Astrocyte of the cerebellum (primary cell): Measurements from ENCODE around the gene USP37.

ENCODE experiments used
- DNase-seq: peaks from one replicate; pipeline ENCODE4 v3.0.0-alpha.2; 2011; ENCODE audit warnings: low read depth
- H3K4me3 ChIP-seq: 2 replicates; pipeline ENCODE4 v1.5.1; 2011; ENCODE audit warnings: mild to moderate bottlenecking, low read depth, low read length, moderate library complexity
- in situ Hi-C: cut with HindIII; loops from 2 replicates; pipeline ENCODE4 v1.10.0; 2017; ENCODE audit warnings: low sequenced_read_pairs
- TF ChIP-seq, protein P1 (sequence below): IDR thresholded peaks from 2 replicates; pipeline ENCODE4 v1.5.1; 2012; ENCODE audit warnings: low read length, low read depth, moderate library complexity, mild to moderate bottlenecking; ENCODE audit errors: missing control alignments

USP37 gene

DNA sequence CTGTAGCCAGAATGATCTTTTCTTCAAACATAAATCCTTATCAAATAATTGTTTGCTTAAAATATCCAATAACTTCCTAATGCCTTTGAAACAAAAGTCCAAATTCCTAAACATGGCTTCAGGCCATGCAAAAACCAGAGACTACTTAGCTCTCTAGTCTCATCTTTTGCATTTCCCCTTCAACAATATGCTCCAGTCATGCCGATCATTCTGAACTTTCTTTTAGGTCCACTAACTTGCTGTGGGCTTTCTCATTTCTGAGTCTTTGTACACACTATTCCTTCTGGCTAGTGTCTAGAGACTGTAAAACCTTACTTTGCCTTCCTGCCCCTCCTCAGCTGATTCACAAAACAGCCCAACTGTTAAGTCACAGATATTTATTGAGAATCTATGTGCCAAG lies 97.7 kb downstream of the USP37 start:
- TF ChIP-seq, protein P1, sequence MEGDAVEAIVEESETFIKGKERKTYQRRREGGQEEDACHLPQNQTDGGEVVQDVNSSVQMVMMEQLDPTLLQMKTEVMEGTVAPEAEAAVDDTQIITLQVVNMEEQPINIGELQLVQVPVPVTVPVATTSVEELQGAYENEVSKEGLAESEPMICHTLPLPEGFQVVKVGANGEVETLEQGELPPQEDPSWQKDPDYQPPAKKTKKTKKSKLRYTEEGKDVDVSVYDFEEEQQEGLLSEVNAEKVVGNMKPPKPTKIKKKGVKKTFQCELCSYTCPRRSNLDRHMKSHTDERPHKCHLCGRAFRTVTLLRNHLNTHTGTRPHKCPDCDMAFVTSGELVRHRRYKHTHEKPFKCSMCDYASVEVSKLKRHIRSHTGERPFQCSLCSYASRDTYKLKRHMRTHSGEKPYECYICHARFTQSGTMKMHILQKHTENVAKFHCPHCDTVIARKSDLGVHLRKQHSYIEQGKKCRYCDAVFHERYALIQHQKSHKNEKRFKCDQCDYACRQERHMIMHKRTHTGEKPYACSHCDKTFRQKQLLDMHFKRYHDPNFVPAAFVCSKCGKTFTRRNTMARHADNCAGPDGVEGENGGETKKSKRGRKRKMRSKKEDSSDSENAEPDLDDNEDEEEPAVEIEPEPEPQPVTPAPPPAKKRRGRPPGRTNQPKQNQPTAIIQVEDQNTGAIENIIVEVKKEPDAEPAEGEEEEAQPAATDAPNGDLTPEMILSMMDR = no peak
- no peak overlapping the region for H3K4me3 ChIP-seq
- in situ Hi-C loops = no loop called here
- no peak for DNase-seq

DNA sequence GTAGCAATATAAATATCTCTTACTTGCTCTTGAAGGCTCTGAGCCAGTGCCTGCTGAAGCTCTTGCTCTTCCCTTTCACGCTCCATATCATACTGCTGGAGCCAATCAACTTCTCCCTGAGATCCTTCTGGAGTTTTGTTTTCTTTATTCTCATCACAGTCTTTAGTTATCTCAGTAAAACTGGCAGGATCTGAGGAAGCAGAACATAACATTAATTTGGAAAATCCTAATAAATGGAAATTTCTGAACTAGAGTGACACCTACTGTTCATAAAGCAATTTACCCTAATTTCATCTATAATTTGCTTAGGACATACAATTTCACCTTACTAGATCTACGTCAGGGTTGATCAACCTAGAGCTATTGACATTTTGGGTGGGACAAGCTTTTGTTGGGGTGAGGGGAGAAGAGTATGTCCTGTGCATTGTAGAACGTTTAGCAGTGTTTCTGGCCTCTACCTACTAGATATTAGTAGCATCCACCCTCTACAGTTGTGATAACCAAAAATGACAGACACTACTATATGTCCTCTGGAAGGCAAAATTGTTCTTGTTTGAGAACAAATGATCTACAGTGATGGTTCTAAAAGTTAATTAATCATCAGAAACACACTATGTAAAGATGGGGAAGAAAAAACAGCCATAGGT lies 102.0 kb downstream of the USP37 start:
- DNase-seq = peak; percentile 6
- H3K4me3 ChIP-seq = no peak overlapping the region
- in situ Hi-C loops = no loop called here
- TF ChIP-seq, protein P1 = peak; percentile 29

DNA sequence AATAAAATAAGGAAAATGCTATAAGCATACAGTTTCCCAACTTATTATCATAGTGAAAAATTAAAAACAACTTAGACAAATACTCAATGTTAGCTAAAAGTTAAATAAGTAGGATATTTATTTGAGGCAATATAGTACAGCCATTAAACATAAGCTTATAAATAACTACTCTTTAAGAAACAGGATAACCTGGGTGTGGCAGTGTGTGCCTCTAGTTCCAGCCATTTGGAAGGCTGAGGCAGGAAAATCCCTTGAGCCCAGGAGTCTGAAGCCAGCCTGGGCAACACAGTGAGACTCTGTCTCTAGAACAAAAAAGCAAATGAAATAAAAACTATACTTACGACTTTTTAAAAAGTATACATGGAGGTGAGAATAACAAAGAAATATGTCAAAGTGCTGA lies 109.6 kb downstream of the USP37 start:
- no peak for DNase-seq
- H3K4me3 ChIP-seq = no peak overlapping the region
- TF ChIP-seq, protein P1 = no peak
- in situ Hi-C loops = no loop called here

DNA sequence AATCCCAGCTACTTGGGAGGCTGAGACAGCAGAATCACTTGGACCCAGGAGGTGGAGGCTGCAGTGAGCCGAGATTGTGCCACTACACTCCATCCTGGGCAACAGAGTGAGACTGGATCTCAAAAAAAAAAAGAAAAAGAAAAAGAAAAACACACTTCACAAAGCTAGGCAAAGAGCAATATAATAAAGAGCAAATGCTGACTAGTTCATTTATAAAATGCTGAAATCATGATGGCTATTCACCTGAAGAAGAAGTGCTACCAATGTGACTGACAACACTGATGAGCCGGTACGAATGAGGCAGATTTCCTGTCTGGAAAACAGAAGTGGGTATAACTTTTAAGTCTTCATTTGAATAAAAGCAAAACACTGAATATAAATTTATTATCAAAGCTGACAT lies 111.3 kb downstream of the USP37 start:
- TF ChIP-seq, protein P1 = no peak
- H3K4me3 ChIP-seq = no peak overlapping the region
- no peak for DNase-seq
- in situ Hi-C loops = no loop called here

DNA sequence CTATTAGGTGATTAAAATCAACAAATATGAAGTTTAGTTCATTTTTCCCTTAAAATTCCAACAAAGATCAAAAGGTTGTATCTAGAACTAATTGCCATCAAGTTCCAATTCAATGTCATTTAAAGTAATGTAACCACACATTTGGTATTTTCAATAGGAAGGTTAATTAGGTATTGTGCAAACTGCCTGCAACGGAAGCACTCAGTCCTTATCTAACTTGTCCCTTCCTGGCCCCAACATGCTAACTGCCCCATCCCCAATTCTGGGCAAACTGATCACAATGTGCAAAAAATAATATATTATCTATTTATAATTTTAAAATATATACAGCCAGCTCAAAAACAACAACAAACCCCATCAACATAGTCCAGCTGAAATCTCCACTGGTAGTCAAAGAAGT lies 116.1 kb downstream of the USP37 start:
- TF ChIP-seq, protein P1 = no peak
- in situ Hi-C loops = no loop called here
- DNase-seq = no peak
- H3K4me3 ChIP-seq = no peak overlapping the region

DNA sequence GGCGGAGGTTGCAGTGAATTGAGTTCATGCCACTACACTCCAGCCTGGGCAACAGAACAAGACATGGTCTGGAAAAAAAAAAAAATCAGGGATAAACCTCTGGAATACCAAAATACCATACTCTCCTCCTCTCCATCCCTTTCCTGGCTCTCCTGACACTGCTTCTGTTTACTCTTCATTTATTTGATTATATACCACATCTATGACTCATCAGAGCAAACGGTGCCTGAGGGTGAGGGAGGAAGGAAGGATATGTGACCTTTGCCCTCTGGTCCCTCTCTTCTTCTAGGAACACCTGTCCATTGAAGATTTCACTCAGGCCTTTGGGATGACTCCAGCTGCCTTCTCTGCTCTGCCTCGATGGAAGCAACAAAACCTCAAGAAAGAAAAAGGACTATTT lies 119.2 kb downstream of the USP37 start:
- no peak for DNase-seq
- in situ Hi-C loops = no loop called here
- TF ChIP-seq, protein P1 = no peak
- H3K4me3 ChIP-seq = no peak overlapping the region

DNA sequence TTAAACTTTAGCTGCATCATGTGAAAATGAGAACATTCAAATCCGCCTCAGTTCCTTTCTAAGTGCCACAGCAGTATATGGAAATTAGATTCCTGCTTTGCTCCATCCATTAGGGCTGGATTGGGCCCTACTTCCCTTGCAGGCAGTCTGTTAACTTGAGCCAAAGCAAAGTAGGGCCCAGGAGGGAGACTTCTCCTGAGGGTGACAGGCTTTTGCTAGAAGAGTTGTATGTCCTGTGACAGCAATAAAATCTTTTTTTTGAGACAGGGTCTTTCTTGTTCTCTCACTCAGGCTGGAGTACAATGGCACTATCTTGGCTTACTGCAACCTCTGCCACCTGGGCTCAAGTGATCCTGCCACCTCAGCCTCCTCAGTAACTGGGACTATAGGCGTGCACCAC lies 121.1 kb downstream of the USP37 start:
- in situ Hi-C loops = no loop called here
- TF ChIP-seq, protein P1 = no peak
- H3K4me3 ChIP-seq = no peak overlapping the region
- DNase-seq = no peak
